Activated CD8-positive, alpha-beta T cell treated with anti-CD3 and anti-CD28 coated beads for 36 hours (primary cell): ENCODE data around the gene USF1. TPM values are rescaled to one million over a fixed set of nuclear protein-coding genes. Genes with fewer than 3 reads are reported as not detected.
"Not testable (repeated sequence)": the region's sequence is repeated elsewhere in the genome, so short reads cannot be mapped to it uniquely, and the experiment has no call there.

Experiments used
- ATAC-seq: fragments of 200-7000 bp; cut with Tn5 transposase; one replicate; pipeline ENCODE4 v1.10.0; 2021; ENCODE audit warnings: mild to moderate bottlenecking, moderate library complexity
- CTCF ChIA-PET: fragments of 350-600 bp; sonication (Branson Sonifier 250); formaldehyde crosslinking; loops from one replicate; lab custom pipeline; 2021; ENCODE audit warnings: antibody characterized with exemption; lab: Charles Lee
- POLR2A ChIA-PET: fragments of 350-600 bp; sonication (Branson Sonifier 250); formaldehyde crosslinking; loops from one replicate; lab custom pipeline; 2021; ENCODE audit warnings: antibody characterized with exemption; lab: Charles Lee
- DNase-seq: peaks from one replicate; pipeline ENCODE4 v3.0.0-alpha.2; 2020
- H3K27ac Mint-ChIP-seq: one replicate; pipeline ENCODE4 v1.8.0; 2021; ENCODE audit warnings: mild to moderate bottlenecking, mixed read lengths
- H3K27me3 Mint-ChIP-seq: one replicate; pipeline ENCODE4 v1.8.0; 2021; ENCODE audit warnings: mixed read lengths
- H3K36me3 Mint-ChIP-seq: one replicate; pipeline ENCODE4 v1.8.0; 2021; ENCODE audit warnings: low read depth, mixed read lengths
- H3K4me1 Mint-ChIP-seq: one replicate; pipeline ENCODE4 v1.8.0; 2021; ENCODE audit warnings: low read depth, mixed read lengths
- H3K4me3 Mint-ChIP-seq: one replicate; pipeline ENCODE4 v1.8.0; 2021; ENCODE audit warnings: mild to moderate bottlenecking, moderate library complexity, mixed read lengths
- H3K9me3 Mint-ChIP-seq: one replicate; pipeline ENCODE4 v1.8.0; 2021; ENCODE audit warnings: mixed read lengths
- CTCF ChIP-seq: fragments of 200-600 bp; IDR thresholded peaks from one replicate; pipeline ENCODE4 v1.8.0; 2022; ENCODE audit warnings: antibody characterized with exemption, mild to moderate bottlenecking
- intact Hi-C: fragments of 100-400 bp; cut with micrococcal nuclease; formaldehyde crosslinking; loops from one replicate; pipeline ENCODE4 v1.10.0; 2022
- total RNA-seq, 2 experiments: library from RNA; stranded (reverse); gene quantifications; one replicate each; pipeline ENCODE4 v1.2.3, GENCODE V29; 2021

USF1 gene
- total RNA-seq, 2 experiments from 2014 or later, result 50.0 to 52.1 TPM

GRCh38 chr1:161018631-161018930 lies 27.2 kb downstream of the USF1 start:
- no peak for TF ChIP-seq CTCF
- Mint-ChIP-seq H3K9me3 (no peaks in the 10 kb centered on the region), H3K27me3 (no peaks in the 10 kb centered on the region), H3K4me3 (no peak overlapping the region), H3K4me1 (peaks cover 48% of the 10 kb centered on the region), H3K27ac (no peak overlapping the region), H3K36me3 (no peaks in the 10 kb centered on the region)
- ATAC-seq (no peak), DNase-seq (no peak)
- intact Hi-C loops, result no loop called here
- ChIA-PET CTCF (interaction anchor here (0.9 to 1.5 kb wide), 6 partner anchors 19 to 184 kb away, joined by 3 to 6 read pairs (median 4); partner anchors contain the start of gene USF1), POLR2A (interaction anchor here (0.6 to 1.4 kb wide), 3 partner anchors 14 to 311 kb away, joined by 3 to 5 read pairs (median 4); partner anchors contain the start of gene USF1)

GRCh38 chr1:161017756-161018630 lies 27.8 kb downstream of the USF1 start:
- H3K36me3 Mint-ChIP-seq, result no peaks in the 10 kb centered on the region
- peaks cover 54% of the 10 kb centered on the region for H3K4me1 Mint-ChIP-seq
- H3K9me3 Mint-ChIP-seq, result no peaks in the 10 kb centered on the region
- no peaks in the 10 kb centered on the region for H3K27me3 Mint-ChIP-seq
- ATAC-seq, result no peak
- no peak for DNase-seq
- H3K4me3 Mint-ChIP-seq, result no peak overlapping the region
- intact Hi-C loops, result no loop called here
- ChIA-PET CTCF (interaction anchor here (0.9 to 1.5 kb wide), 6 partner anchors 20 to 183 kb away, joined by 3 to 6 read pairs (median 4); partner anchors contain the start of gene USF1), POLR2A (interaction anchor here (0.6 to 1.4 kb wide), 4 partner anchors 15 to 310 kb away, joined by 3 to 5 read pairs (median 4); partner anchors contain the start of gene USF1)
- no peak for TF ChIP-seq CTCF
- no peak overlapping the region for H3K27ac Mint-ChIP-seq

DNA sequence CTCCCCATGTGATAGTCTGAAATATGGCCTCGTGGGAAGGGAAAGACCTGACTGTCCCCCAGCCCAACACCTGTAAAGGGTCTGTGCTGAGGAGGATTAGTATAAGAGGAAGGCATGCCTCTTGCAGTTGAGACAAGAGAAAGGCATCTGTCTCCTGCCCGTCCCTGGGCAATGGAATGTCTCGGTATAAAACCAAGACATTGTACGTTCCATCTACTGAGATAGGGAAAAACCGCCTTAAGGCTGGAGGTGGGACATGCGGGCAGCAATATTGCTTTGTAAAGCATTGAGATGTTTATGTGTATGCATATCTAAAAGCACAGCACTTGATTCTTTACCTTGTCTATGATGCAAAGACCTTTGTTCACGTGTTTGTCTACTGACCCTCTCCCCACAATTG lies 28.6 kb downstream of the USF1 start:
- H3K36me3 Mint-ChIP-seq, CTCF ChIA-PET, H3K4me3 Mint-ChIP-seq: not testable (repeated sequence)

GRCh38 chr1:161016683-161017082 lies 29.1 kb downstream of the USF1 start:
- H3K27ac Mint-ChIP-seq, H3K9me3 Mint-ChIP-seq, H3K36me3 Mint-ChIP-seq, intact Hi-C loops, ATAC-seq, DNase-seq, H3K4me3 Mint-ChIP-seq, H3K27me3 Mint-ChIP-seq, POLR2A ChIA-PET, CTCF ChIA-PET: not testable (repeated sequence)
- peaks cover 53% of the 10 kb centered on the region for H3K4me1 Mint-ChIP-seq

More for the DNA sequence above, 28.6 kb downstream of the USF1 start:
- H3K27me3 Mint-ChIP-seq, H3K27ac Mint-ChIP-seq, DNase-seq, intact Hi-C loops, ATAC-seq, H3K9me3 Mint-ChIP-seq, POLR2A ChIA-PET: not testable (repeated sequence)
- H3K4me1 Mint-ChIP-seq, result peaks cover 54% of the 10 kb centered on the region

- CTCF ChIA-PET, result interaction anchor here (0.8 to 2.4 kb wide), 9 partner anchors 8 to 288 kb away, joined by 3 to 8 read pairs (median 5); partner anchors contain the start of gene USF1
- no peak for TF ChIP-seq CTCF
- Mint-ChIP-seq H3K27me3 (no peaks in the 10 kb centered on the region), H3K4me1 (peaks cover 37% of the 10 kb centered on the region), H3K27ac (peak overlapping the region; percentile 94), H3K4me3 (peak overlapping the region; percentile 71), H3K36me3 (no peaks in the 10 kb centered on the region), H3K9me3 (no peaks in the 10 kb centered on the region)
- ATAC-seq (peak; percentile 85), DNase-seq (peak; percentile 87)
- intact Hi-C loops, result no loop called here
- POLR2A ChIA-PET, result interaction anchor here (0.8 to 1.7 kb wide), 8 partner anchors 13 to 220 kb away, joined by 3 to 5 read pairs (median 3); partner anchors contain the start of genes ARHGAP30 and USF1
Measured at GRCh38 chr1:161013488-161014230, 32.1 kb downstream of the USF1 start.
